Stimulated activated CD8-positive, alpha-beta memory T cell treated with anti-CD3 and anti-CD28 coated beads, Interleukin-2, amount 100 ng/mL, for 1 hour (primary cell): ENCODE results near the gene SUPT4H1.
"Not testable (repeated sequence)": the region's sequence is repeated elsewhere in the genome, so short reads cannot be mapped to it uniquely, and the experiment has no call there.

Experiments used
- DNase-seq, 2 donors: peaks; one replicate each; pipeline ENCODE4 v3.0.0-alpha.2; 2020; ENCODE audit warnings: low read depth in 2 of 2

SUPT4H1 gene

DNA sequence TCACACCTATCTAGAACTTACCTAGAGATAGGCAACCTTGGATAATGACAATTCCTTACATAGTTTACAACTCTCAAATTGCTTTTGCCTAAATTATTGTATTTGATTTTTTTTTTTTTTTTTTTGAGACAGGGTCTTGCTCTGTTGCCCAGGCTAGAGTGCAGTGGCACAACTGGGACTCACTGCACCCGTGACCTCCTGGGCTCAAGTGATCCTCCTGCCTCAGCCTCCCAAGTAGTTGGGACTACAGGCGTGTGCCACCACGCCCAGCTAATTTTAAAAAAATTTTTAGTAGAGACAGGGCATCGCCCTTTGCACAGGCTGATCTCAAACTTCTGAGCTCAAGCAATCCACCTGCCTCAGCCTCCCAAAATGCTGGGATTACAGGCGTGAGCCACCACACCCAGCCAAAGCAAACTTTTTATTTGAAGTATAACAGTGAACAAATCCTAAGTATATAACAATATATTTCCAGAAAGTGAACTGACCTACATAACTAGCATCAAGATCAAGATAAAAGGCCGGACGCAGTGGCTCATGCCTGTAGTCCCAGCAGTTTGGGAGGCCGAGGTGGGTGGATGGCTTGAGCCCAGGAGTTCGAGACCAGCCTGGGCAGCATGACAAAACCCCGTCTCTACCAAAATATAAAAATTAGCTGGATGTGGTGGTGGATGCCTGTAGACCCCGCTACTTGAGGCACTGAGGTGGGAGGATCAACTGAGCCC is 10.7 kb downstream of the SUPT4H1 start:
- not testable (repeated sequence) for DNase-seq

DNA sequence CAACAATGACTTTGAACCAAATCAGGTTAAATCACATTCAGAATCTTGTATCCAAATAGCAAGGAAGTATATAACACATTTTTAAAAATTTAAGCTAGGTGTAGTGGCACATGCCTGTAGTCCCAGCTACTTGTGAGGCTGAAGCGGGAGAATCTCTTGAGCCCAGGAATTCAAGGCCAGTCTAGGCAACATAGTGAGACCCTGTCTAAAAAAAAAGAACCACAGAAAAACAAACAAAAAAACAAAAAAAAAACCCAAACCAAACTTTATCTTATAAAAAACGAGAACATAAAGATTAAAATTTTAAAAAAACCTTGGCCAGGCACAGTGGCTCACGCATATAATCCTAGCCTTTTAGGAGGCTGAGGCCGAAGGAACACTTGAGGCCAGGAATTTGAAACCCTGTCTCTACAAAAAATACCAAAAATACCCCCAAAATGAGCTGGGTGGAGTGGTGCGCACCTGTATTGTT is 11.6 kb downstream of the SUPT4H1 start:
- no peak for DNase-seq

DNA sequence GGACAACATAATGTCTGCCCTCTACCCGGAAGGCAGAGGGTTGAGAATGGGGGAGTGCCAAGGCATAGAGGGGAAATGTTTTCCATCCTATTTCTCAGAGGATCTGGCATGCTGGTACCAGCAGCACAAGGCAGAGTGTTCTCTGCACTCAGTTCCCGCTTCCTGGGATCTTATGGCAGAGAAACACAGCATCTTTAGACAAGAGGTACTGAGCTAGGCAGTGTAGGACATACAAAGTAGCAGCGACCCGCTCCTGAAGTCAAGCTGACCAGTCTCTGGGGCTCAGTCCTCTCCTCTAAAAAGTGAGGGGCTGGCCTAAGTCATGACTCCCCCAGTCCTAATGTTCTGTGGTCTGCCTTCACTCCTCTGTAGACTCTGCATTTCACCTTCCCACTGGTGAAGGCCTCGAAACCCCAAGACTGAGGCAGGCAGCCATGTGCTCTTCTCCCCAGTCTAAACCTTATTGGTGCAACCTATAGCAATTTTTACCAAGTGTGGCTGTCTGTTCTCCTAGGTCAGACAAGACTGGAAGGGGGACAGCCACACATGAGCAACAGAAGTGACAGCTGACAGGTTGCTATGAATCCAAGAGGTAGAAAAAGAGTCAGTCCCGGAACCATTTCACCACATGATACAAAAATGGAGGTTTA is 12.1 kb downstream of the SUPT4H1 start:
- no peak for DNase-seq

DNA sequence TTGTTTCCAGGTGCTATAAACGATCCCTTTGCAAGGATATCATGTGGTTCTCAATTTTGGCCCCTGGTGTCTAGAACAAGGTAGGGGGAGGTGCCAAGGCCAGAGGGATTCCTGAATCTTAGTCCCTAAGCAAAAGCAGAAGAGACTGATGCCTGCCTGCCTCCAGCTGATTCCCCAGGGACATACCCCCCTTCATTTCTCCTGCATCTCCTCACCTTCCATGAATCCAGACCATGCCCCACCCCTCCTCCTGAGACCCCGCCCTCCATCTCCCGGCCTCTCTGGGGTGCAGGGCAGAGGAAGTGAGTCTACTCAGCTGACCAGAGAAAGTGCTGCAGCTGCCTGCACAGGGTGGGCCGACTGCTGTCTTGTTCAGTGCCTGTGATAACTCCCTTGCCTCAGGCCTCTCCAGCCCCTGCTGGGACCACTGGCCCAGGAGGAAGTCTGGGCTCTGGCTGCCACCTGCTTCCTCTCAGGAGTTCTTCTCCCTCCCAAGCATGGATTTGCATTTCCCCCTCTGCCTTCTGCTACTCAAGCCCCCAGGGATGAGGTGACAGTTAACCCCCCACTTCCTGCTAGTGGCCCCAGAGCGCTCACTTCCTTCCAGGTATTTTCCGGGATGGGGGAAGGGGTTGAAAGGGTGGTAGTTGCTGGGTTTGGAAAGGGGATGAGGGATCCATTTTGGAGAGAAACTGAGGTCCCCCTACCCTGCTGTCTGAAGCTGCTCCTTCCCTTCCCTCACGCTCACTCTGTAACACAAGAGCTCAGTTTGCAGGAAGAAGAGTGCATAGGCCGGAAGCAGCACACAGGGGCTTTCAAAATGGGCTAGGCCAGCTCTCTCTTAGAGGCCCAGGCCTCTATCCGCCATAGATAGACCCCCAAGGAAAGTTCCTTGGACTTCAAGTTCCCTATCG is 12.9 kb downstream of the SUPT4H1 start:
- no peak for DNase-seq

DNA sequence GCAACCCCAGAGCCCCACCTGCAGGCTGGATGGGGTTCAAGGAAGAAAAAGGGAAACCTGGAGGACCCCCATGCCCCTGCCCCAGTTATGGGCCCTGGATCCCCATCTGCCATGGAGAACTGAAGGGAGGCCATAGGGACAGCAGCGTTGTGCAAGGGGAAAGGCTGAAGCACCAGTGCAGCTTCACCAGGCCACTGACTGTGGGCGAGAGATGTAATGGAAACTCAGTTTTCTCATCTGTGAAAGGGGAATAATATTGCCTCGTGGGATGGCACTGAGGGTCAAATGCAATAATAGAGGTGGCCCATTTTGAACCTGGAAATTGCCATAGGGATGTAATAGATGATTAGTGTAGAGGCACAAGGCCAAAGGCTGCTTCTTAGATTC is 13.6 kb downstream of the SUPT4H1 start:
- no peak for DNase-seq

DNA sequence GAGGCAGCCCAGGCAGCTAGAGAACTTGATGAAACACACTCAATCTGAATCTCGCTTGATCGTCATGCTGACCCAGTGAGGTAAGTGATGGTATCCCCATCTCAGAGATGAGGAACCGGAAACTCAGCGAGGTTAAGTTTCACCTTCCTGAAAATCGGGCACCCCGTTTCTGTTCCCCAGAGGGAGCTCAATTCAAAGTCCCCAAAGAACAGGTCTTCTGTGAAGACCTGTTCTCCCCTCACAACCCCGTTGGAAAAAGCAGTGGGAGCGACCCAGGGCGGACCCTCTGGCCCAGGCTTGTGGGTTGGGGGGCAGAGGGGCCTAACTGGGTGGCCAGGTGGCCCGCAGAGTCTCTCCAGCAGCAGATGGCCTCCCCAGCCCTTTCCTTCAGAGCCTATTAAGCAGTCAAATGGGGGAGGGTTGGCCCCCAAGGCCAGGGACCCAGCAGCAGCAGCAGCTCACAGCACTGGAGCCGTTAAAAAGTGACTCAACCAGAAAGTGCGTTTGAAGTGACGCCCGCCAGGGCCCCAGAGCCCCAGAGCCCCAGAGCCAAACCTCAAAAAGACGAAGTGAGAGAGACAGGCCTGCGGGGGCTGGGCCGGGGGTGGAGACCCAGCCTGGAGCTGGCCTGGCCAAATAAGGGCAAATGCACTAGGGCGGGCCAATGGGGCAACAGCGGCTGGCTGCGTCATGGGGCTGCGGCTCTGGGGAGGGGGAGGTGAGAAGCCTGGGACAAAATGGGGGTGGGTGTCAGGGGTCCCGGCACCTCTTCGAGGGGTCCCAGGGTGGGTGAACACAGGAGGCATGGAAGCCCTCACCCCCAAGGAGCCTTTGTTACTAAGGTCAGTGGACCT is 14.2 kb downstream of the SUPT4H1 start:
- DNase-seq = peak; percentile 80 to 88

DNA sequence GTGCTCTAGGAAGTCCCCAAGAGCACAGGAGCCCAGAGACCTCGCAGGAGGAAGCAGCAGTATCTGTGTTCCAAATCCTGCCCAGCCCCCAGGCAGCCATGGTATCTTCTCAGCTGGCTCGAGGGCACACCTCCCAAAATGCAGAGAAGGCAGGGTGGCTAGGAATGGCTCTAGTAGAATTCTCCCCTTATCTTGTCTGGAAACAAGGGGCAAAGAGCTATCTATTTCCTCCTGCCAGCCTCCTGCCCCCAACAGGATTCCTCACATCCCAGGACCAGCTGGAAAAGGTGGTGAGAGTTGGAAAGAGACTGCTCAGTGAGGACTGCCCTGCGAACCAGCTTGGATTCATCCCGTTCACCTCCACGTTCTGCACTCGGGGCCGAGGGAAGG is 14.8 kb downstream of the SUPT4H1 start:
- no peak for DNase-seq

DNA sequence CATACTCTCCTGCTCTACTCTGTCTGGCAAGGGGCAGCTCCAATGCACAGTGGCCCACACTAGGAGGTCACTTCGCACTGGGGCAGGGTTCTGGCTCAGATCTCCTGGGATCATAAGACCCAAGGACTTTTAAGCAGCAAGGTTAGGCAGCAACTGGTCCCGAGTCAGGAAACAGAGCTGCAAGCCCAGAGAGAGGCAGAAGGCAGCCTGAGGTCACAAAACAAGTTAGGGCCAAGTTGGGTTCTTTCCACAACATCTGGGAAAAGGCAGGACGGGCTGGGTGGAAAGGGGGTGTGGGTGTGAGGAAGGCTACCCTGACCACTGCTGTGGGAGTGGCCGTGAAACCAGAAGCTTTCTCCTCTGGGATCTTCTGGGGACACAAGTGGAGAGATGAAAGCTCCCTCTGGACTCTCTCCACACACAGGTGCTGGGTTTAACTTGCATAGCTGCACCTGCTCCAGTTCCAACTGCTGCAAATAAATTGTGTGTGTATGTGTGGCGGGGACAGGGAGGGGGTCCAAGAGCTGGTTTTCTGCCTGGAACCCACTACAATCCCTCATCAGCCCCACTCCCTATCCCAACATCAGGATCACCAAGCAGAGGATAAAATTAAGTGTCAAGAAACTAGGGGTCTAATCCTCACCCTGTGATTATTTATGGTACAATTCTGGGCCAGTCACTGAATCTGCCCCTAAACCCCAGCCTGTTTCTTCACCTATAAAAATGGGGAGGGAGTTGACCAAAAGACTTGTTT is 15.4 kb downstream of the SUPT4H1 start:
- no peak for DNase-seq

DNA sequence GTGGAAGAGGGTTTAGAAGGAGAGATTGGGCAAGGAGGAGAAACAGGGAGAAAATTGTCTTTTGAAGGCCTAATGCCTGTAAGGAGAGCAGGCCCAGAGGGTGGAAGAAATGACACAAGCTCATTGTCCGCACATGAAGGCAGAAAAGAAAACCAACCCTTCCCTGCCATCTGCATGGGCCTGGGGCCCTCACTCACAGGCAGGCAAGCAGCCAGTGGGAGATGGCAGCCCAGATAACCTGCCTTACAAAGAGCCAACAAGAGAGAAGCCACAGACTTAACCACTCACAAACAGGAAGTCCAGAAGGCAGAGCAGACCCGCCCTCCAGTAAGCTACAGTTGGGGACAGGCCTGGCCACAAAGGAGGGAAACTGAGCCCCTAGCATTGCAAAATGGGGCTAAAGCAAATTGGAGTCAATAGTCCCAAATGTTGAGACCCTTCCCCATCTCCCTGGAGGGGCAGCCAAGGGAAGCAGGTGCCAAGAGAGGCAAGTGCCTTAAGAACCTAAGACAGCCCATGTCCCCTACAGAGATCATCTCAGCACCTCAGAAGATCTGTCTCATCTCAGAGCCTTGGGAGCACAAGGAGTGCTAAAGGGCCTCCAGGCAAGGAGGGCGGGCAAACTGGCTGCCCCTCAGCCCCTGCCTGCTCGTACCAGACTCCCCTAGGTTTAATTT is 16.1 kb downstream of the SUPT4H1 start:
- no peak for DNase-seq

DNA sequence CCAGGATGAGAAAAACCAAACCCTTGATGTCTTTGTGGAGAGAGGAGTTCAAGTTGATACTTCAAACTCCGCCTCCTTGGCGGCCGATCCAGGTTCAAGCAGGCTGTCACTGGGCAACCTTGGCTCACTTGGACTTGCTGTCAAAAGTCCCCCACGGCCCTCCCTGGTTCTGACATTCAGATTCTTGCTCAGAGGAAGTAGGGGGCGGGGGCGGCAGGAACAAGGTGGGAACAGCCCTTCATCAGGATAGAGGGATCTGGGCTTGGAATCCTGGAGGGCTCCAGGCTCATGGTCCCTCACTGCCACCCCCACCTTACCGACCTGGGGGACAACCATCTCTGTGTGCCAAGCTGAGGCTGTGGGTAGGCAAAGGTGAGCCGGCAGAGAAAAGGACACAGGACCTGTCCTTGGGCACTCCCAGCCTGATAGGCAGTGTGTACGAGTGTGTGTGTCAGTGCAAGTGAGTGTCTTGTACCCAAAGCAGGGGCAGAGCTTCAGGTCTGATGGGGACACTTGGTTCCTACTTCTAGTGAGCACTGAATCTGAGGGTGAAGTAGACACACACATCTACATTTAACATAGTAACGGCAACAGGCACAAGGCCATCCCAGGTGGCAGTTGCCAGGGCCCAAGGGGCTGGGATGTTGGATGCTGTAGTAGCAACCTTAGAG is 16.8 kb downstream of the SUPT4H1 start:
- DNase-seq = no peak

DNA sequence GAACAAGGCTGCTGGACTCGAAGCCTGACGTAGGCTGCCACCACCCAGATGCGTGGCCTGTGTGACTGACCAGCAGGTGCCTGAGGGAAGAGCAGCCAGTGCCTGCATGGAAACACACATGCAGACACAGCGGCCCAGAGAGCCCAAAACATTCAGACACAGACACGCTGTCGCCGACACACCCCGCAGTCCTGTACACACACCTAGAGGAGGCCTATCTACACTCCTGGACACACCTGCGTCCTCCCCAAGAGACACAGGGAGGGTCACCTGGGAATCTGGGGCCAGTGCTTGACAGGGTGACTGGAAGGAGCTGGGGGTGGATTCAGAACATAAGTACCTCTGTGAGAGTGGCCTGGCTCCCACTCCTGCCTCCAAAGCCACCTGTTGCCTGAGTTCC is 17.3 kb downstream of the SUPT4H1 start:
- no peak for DNase-seq

DNA sequence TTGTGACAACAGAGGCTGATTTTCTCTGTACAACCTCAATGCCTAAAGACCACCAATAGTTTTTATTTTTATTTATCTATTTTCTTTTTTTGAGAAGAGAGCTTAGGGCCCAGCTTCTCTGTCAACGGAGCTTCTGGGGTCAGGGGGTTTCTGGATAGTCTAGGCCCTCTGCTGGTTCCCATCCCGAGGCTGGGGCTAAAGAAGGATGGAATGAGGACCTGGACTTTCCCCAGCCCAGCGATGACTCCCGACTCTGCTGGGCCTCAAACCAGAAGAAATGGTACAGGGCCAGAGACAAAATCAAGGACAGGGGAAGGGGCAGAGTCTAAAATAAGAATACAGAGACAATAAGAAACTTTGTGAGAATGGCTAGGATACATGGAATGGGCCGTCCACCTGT is 17.7 kb downstream of the SUPT4H1 start:
- no peak for DNase-seq

DNA sequence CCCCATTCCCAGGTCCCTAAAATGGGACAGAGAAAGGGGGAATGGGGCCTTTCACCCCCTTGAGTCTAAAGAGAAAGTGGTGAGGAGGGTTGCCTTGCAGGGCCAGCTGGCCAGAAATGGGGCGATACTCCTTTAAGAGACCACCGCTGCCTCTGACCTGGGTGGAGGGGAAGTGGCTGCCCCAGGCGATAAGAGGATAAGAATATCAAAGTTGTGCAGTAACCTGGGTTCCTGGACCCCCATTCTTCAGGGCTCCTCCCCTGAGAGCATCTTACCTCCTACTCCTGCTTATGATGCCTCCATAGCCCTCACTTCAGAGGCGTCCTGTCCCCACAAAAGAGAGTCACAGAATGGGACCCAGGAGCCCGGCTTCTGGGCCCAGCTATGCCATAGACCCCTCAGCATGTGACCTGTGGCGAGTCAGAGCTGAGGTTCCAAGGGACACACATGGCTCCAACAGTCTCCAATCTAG is 18.2 kb downstream of the SUPT4H1 start:
- DNase-seq = no peak

DNA sequence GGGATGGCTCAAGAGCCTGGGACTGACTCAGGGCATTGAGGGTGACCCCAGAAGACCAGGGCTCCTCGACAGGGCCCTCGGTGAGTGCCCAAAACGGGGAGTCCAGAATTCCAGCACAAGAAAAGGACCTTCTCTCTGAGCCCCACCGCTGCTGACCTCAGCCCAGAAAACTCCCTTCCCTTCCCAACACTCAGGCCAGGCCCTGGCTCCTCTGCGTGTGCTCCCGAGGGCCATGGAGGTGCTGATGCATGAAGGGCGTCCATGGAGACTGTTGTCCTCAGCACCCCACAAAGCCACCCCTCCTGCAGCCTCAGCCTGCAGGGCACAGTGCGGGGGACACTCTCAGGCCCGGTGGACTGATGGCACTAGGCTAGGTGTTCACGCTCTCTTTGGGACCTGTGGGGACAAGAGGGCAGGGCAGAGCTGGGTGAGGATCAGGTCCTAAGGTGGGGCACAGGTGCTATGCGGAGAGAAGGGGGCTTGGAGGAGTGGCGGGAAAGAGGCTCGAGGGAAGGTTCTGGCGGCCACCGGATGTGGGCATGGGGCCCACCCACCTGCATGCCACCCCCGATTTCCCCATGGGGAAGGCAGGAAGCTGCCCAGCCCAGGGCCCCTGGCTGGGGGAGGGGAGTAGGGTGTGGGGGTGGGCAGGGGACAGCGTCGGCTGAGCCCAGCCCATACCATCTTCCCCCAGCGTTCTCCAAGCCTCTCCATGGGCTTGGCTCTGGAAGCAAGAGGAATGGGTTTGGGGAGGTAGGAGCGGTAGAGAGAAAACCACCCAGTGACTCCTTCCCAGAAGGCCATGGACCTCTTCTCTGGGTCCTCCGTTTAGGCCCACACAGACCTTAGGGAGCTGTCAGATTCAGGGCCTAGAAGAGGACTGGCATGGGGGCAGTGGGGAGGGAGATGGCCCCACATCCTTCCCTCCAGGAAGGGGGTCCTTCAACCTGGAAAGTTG is 18.9 kb downstream of the SUPT4H1 start:
- DNase-seq = no peak

DNA sequence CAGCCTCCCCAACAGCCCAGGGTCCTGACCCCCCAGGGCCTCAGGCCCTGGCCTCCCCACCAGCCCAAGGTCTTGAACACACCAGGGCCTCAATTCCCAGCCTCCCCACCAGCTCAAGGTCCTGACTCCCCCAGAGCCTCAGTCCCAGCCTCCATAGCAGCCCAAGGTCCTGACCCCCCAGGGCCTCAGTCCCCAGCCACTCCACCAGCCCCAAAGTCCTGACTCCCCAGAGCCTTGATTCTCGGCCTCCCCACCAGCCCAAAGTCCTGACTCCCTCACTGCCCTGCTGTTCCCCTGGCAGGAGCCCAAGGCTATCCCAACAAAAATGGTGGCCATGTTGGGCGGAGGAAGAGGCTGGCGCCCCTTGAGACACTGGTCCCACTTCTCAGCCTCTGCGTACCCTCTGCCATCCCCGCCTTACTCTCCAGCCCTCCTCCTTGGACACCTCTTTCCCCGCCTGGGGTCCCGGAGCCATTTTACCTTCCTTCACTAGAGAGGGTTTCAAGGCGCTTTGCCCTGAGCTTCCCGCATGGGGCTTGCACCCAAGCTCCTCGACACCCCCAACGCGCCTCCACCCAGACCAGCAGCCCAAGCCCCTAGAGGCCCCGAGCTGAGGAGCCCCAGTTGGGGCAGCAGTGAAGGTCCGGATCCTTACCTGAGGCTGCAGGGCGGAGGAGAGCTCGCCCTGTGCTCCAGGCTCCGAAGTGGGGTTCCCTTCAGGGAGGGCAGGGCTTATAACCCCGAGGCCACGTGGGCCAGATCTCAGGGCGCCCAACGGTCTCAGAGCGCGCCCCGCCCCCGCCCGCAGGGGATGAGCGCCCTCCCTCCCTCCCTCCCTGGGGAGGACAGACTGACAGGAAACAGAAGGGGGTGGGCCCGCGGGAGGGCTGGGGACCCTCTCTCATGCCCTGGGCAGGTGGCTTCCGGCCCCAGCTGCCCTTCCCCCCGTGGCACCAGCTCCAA is 19.9 kb downstream of the SUPT4H1 start:
- DNase-seq = peak; percentile 80 to 89

DNA sequence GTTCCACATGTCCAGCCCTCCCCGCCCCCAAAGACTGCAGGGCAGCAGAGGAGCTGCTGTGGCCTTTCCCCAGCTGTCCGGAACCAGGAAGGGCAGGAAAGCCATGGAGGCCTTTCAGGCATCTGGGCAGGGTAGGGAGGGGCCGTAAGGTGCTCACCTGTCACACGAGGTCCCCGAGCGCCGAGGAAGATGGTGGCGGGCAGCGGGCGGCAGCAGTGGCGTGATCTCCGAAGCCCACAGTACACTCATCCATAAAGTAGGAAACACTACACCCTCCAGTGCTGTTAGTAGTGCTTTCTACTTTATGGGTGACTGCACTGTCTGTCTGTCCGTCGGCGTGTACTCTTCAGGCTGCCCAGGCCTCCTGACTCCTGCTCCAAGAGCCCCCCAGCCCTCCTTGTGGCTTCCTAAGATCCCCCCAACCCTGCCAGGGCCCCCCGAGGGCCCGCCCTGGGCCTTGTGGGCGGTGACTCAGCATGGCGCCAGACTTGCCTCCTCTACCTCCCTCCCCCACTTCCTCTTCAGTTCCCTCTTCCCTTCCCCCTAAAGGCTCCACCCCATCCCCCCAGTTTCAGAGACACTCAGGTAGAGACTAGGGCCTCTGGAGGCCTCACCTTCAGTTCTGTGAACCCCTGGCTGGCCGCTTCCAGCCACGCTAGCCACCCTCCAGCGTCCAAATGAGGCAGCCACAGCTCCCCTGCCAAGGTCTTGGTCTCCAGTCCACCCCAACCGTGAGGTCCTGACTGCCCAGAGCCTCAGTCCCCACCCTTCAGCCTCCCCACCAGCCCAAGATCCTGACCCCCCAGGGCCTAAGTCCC is 20.8 kb downstream of the SUPT4H1 start:
- DNase-seq = peak in 1 of 2 donors; percentile 65
